Mesendoderm (in vitro differentiated cells): ENCODE measurements around the gene ACE2.

Experiments
- DNase-seq: peaks from one replicate; pipeline ENCODE4 v3.0.0; 2013
- H2AK5ac ChIP-seq: 2 replicates; pipeline ENCODE4 v1.6.1; 2013; ENCODE audit warnings: low read length, inconsistent platforms
- H2BK120ac ChIP-seq: 2 replicates; pipeline ENCODE4 v1.6.1; 2013; ENCODE audit warnings: low read depth, mild to moderate bottlenecking, low read length, moderate library complexity, mixed read lengths
- H2BK15ac ChIP-seq: replicated peaks from 2 replicates; pipeline ENCODE4 v1.6.1; 2013; ENCODE audit warnings: low read depth, mild to moderate bottlenecking, moderate library complexity
- H2BK5ac ChIP-seq: 2 replicates; pipeline ENCODE4 v1.6.1; 2013; ENCODE audit warnings: low read length, inconsistent platforms
- H3K18ac ChIP-seq: 2 replicates; pipeline ENCODE4 v1.6.1; 2013; ENCODE audit warnings: mild to moderate bottlenecking, low read length, mixed read lengths
- H3K23ac ChIP-seq: one replicate; pipeline ENCODE4 v1.6.1; 2013; ENCODE audit warnings: low read length
- H3K27ac ChIP-seq: 2 replicates; pipeline ENCODE4 v1.5.1; 2013; ENCODE audit warnings: low read depth, mild to moderate bottlenecking, inconsistent platforms, low read length, moderate library complexity
- H3K27me3 ChIP-seq: 2 replicates; pipeline ENCODE4 v1.6.1; 2013; ENCODE audit warnings: low read length, control low read depth, mild to moderate bottlenecking, inconsistent platforms; ENCODE audit not compliant: insufficient read depth, poor library complexity
- H3K36me3 ChIP-seq: 2 replicates; pipeline ENCODE4 v1.6.1; 2013; ENCODE audit warnings: low read length, inconsistent platforms; ENCODE audit not compliant: control insufficient read depth, insufficient read depth
- H3K4ac ChIP-seq: one replicate; pipeline ENCODE4 v1.6.1; 2013; ENCODE audit warnings: low read depth, mild to moderate bottlenecking, low read length, moderate library complexity
- H3K4me1 ChIP-seq: 2 replicates; pipeline ENCODE4 v1.6.1; 2013; ENCODE audit warnings: low read depth, low read length, inconsistent platforms; ENCODE audit not compliant: control insufficient read depth
- H3K4me2 ChIP-seq: 2 replicates; pipeline ENCODE4 v1.6.1; 2013; ENCODE audit warnings: low read length
- H3K4me3 ChIP-seq: 2 replicates; pipeline ENCODE4 v1.5.1; 2013; ENCODE audit warnings: mild to moderate bottlenecking, low read length
- H3K56ac ChIP-seq: one replicate; pipeline ENCODE4 v1.6.1; 2013; ENCODE audit warnings: low read length
- H3K79me1 ChIP-seq: 2 replicates; pipeline ENCODE4 v1.6.1; 2013; ENCODE audit warnings: low read length, inconsistent platforms
- H3K79me2 ChIP-seq: 2 replicates; pipeline ENCODE4 v1.6.1; 2013; ENCODE audit warnings: mild to moderate bottlenecking, low read length; ENCODE audit not compliant: control insufficient read depth, insufficient read depth
- H3K9ac ChIP-seq: 2 replicates; pipeline ENCODE4 v1.6.1; 2013; ENCODE audit warnings: low read length, inconsistent platforms
- H4K5ac ChIP-seq: one replicate; pipeline ENCODE4 v1.6.1; 2013; ENCODE audit warnings: low read length
- H4K8ac ChIP-seq: one replicate; pipeline ENCODE4 v1.6.1; 2013; ENCODE audit warnings: low read depth, mild to moderate bottlenecking, control low read depth, low read length, moderate library complexity
- WGBS: extraction: QIAGEN DNeasy Blood & Tissue Kit; methylation state at CpG from one replicate; pipeline ENCODE4 v1.1.7; 2013; ENCODE audit warnings: low lambda C conversion rate, missing lambda C conversion rate; ENCODE audit not compliant: insufficient coverage; ENCODE audit errors: extremely low coverage; 5-methylcytosine and 5-hydroxymethylcytosine counted together

The ACE2 gene

DNA sequence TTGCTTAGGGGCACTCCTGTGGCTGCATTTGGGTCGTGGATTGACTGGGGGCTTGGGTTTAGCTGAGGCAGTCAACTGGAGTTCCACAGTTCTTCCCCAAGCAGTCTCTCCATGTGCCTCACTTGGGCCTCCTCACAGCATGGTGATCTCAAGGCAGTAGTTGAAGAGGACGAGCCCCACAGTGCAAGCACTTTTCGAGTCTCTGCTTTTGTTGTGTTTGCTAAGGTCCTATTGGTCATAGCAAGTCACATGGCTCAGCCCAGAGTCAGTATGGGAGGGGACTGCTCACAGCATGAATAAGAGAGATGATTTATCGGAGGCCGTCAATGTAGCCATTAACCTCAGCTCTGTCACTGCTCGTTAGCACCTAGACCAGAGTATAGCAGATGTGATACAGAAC lies 70.4 kb downstream of the ACE2 start:
- no CpG with 5 or more reads among the region's 6 CpGs for WGBS
- no peak overlapping the region for H3K18ac ChIP-seq
- H3K4me3 ChIP-seq = no peak overlapping the region
- no peak overlapping the region for H2BK5ac ChIP-seq
- H4K5ac ChIP-seq = no peak overlapping the region
- DNase-seq = peak; percentile 15
- no peak overlapping the region for H3K23ac ChIP-seq
- no peak overlapping the region for H2BK15ac ChIP-seq
- no peak overlapping the region for H3K27ac ChIP-seq
- no peaks in the 10 kb centered on the region for H3K79me2 ChIP-seq
- H2BK120ac ChIP-seq = no peak overlapping the region
- H4K8ac ChIP-seq = no peak overlapping the region
- H3K4ac ChIP-seq = no peak overlapping the region
- H3K36me3 ChIP-seq = no peaks in the 10 kb centered on the region
- no peaks in the 10 kb centered on the region for H3K27me3 ChIP-seq
- no peaks in the 10 kb centered on the region for H3K79me1 ChIP-seq
- no peak overlapping the region for H3K56ac ChIP-seq
- H3K9ac ChIP-seq = no peak overlapping the region
- H3K4me1 ChIP-seq = no peaks in the 10 kb centered on the region
- H3K4me2 ChIP-seq = no peak overlapping the region
- H2AK5ac ChIP-seq = no peak overlapping the region

- no peaks in the 10 kb centered on the region for H3K79me1 ChIP-seq
- H4K8ac ChIP-seq = no peak overlapping the region
- no peak overlapping the region for H3K4me3 ChIP-seq
- no peak for DNase-seq
- no peak overlapping the region for H2BK120ac ChIP-seq
- no peak overlapping the region for H3K56ac ChIP-seq
- no peak overlapping the region for H3K4ac ChIP-seq
- no peak overlapping the region for H3K27ac ChIP-seq
- no peak overlapping the region for H3K9ac ChIP-seq
- no peaks in the 10 kb centered on the region for H3K4me1 ChIP-seq
- H4K5ac ChIP-seq = no peak overlapping the region
- no peak overlapping the region for H3K4me2 ChIP-seq
- H3K18ac ChIP-seq = no peak overlapping the region
- no peak overlapping the region for H2BK5ac ChIP-seq
- no peaks in the 10 kb centered on the region for H3K79me2 ChIP-seq
- no peaks in the 10 kb centered on the region for H3K27me3 ChIP-seq
- no peak overlapping the region for H3K23ac ChIP-seq
- H3K36me3 ChIP-seq = no peaks in the 10 kb centered on the region
- no peak overlapping the region for H2BK15ac ChIP-seq
- no peak overlapping the region for H2AK5ac ChIP-seq
Observed at GRCh38 chrX:15529165-15529564, 71.6 kb downstream of the ACE2 start.

DNA sequence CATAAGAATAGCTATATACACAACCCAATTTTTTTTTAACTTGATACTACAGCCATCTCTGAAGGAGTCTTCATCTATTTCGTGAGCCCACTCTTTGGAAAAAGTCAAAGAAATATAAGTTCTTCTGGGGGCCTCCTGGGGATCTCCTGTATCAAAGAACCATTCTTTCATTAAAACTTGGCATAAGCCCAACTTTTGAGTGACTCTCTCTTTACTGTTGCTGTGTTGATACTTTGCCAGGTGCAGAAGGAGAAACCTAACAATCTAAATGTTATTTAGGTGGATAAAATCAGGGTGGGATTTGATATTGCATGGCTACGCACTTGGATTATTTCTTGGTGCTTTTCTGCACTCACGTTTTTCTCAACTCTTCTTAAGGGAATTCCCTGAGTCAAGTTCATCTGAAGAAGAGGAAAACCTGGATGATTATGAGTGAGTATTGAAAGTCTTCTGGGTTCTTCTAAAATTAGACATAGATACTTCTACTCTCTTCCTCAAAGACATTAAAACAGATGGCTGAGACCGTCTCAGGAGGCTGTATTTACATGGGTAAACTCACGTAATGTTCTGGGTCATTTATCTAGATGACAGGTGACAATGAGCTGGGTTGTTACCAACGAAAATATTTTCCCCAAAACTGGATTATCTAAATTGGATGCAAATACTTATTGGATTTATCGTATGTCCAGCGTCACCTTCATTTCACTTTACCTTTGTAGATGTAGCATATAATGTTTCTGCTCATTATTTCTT lies 74.9 kb downstream of the ACE2 start:
- DNase-seq = no peak
- no peak overlapping the region for H4K5ac ChIP-seq
- no peaks in the 10 kb centered on the region for H3K79me1 ChIP-seq
- no peaks in the 10 kb centered on the region for H3K27me3 ChIP-seq
- no peak overlapping the region for H3K4me3 ChIP-seq
- H3K4me1 ChIP-seq = no peaks in the 10 kb centered on the region
- no peak overlapping the region for H3K9ac ChIP-seq
- no peak overlapping the region for H2AK5ac ChIP-seq
- no peaks in the 10 kb centered on the region for H3K36me3 ChIP-seq
- no peak overlapping the region for H4K8ac ChIP-seq
- no peak overlapping the region for H3K4me2 ChIP-seq
- H2BK15ac ChIP-seq = no peak overlapping the region
- no peak overlapping the region for H3K23ac ChIP-seq
- H3K4ac ChIP-seq = no peak overlapping the region
- H3K27ac ChIP-seq = no peak overlapping the region
- no CpG with 5 or more reads among the region's 8 CpGs for WGBS
- H3K79me2 ChIP-seq = no peaks in the 10 kb centered on the region
- no peak overlapping the region for H3K56ac ChIP-seq
- no peak overlapping the region for H2BK5ac ChIP-seq
- H2BK120ac ChIP-seq = no peak overlapping the region
- no peak overlapping the region for H3K18ac ChIP-seq

- H2BK120ac ChIP-seq = no peak overlapping the region
- no peak overlapping the region for H2AK5ac ChIP-seq
- no peaks in the 10 kb centered on the region for H3K79me1 ChIP-seq
- no peaks in the 10 kb centered on the region for H3K4me1 ChIP-seq
- no peak for DNase-seq
- no peak overlapping the region for H3K4me2 ChIP-seq
- H2BK15ac ChIP-seq = no peak overlapping the region
- no peak overlapping the region for H2BK5ac ChIP-seq
- no peak overlapping the region for H3K18ac ChIP-seq
- H3K27me3 ChIP-seq = no peaks in the 10 kb centered on the region
- no peaks in the 10 kb centered on the region for H3K36me3 ChIP-seq
- no peak overlapping the region for H4K5ac ChIP-seq
- H4K8ac ChIP-seq = no peak overlapping the region
- H3K23ac ChIP-seq = no peak overlapping the region
- H3K4ac ChIP-seq = no peak overlapping the region
- no peak overlapping the region for H3K56ac ChIP-seq
- H3K27ac ChIP-seq = no peak overlapping the region
- H3K79me2 ChIP-seq = no peaks in the 10 kb centered on the region
- H3K9ac ChIP-seq = no peak overlapping the region
- no peak overlapping the region for H3K4me3 ChIP-seq
Observed at GRCh38 chrX:15524417-15524816, 76.3 kb downstream of the ACE2 start.

- Histone ChIP-seq H3K4ac (no peak overlapping the region), H3K79me2 (no peaks in the 10 kb centered on the region), H3K18ac (no peak overlapping the region), H3K9ac (no peak overlapping the region), H2BK5ac (no peak overlapping the region), H2BK120ac (no peak overlapping the region), H3K4me2 (no peak overlapping the region), H3K79me1 (no peaks in the 10 kb centered on the region), H2AK5ac (no peak overlapping the region), H2BK15ac (no peak overlapping the region), H3K27ac (no peak overlapping the region), H3K4me1 (no peaks in the 10 kb centered on the region), H4K8ac (no peak overlapping the region), H3K4me3 (no peak overlapping the region), H4K5ac (no peak overlapping the region), H3K36me3 (no peaks in the 10 kb centered on the region), H3K27me3 (no peaks in the 10 kb centered on the region), H3K56ac (no peak overlapping the region), H3K23ac (no peak overlapping the region)
- peak; percentile 18 for DNase-seq
Observed at GRCh38 chrX:15523088-15523487, 77.7 kb downstream of the ACE2 start.

DNA sequence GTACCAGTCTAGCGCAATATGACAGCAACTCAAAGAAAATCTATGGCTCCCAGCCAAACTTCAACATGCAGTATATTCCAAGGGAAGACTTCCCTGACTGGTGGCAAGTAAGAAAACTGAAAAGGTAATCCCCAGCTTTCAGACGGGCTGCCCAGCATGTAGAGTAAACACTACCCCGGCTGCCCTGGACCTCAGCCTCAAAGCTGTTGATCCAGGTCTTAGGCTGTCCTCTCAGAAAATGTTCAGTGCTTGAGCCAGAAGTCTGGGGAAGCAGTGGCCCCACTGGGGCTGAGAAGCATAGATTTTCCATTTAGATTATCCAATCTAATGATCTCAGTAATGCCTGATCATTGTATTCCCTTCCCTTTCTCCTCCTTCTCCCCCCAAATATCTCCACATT lies 78.3 kb downstream of the ACE2 start:
- H3K79me2 ChIP-seq = no peaks in the 10 kb centered on the region
- H2AK5ac ChIP-seq = no peak overlapping the region
- no CpG with 5 or more reads among the region's 3 CpGs for WGBS
- no peak overlapping the region for H3K27ac ChIP-seq
- H4K5ac ChIP-seq = no peak overlapping the region
- H3K18ac ChIP-seq = no peak overlapping the region
- no peak overlapping the region for H3K56ac ChIP-seq
- no peak overlapping the region for H2BK15ac ChIP-seq
- DNase-seq = no peak
- no peak overlapping the region for H2BK120ac ChIP-seq
- H4K8ac ChIP-seq = no peak overlapping the region
- H3K27me3 ChIP-seq = no peaks in the 10 kb centered on the region
- H2BK5ac ChIP-seq = no peak overlapping the region
- no peaks in the 10 kb centered on the region for H3K36me3 ChIP-seq
- H3K4ac ChIP-seq = no peak overlapping the region
- no peak overlapping the region for H3K4me3 ChIP-seq
- no peak overlapping the region for H3K4me2 ChIP-seq
- no peak overlapping the region for H3K23ac ChIP-seq
- H3K4me1 ChIP-seq = no peaks in the 10 kb centered on the region
- no peaks in the 10 kb centered on the region for H3K79me1 ChIP-seq
- H3K9ac ChIP-seq = no peak overlapping the region
